Epidermal melanocyte (primary cell): ENCODE results near the gene SYT1.

Source experiments
- DNase-seq: peaks from one replicate; pipeline ENCODE4 v3.0.0; 2011; ENCODE audit warnings: low spot score; ENCODE audit not compliant: insufficient read length

SYT1 gene

GRCh38 chr12:79434561-79434960, 570.0 kb downstream of the SYT1 start:
- DNase-seq: no peak

GRCh38 chr12:79435742-79436141, 571.2 kb downstream of the SYT1 start:
- no peak for DNase-seq

- no peak for DNase-seq
Measured at GRCh38 chr12:79438480-79439174, 574.1 kb downstream of the SYT1 start.

DNA sequence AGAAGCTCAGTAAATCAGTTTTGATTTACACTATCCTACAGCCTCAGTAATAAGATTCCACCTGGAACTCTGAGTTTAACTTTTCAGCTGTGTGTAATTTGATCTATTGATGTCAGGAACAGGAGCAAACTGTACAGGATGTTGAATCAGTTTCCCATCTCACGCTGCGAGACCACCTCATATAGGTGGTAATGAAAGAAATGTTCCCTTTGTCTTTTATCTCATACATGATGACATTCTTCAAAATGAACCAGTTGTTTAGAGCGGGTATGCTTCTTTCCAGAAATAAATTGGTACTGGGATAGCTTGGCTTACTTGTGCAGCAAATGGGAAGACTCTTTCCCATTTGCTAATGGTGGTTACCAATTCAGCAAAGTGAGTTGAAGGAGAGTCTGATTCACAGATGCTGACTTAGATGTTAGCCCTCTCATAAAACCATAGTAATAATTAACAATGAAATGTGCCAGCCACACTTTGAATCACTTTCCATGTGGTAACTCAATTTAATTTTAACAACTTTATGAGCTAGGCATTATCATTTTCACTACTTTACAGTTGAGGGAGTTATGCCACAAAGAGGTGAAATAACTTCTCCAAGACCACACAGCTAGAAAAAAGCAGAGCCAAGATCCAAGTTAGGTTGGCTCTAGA, 574.7 kb downstream of the SYT1 start:
- DNase-seq: no peak

DNA sequence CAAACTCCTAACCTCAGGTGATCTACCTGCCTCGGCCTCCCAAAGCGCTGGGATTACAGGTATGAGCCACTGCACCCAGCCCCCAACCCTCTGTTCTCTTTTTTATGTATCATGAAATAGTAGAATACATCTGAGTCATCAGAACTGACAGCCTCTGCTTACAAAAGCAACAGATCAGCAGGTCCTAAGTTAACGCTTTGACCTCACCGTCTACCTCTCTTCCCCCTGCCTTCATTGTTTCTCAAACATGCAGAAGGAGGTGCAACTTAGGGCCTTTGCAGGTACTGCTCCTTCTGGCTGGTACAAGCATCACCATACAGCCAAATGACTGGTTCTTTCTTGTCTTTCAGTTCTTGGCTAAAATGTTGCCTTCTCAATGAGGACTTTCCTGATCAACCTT, 577.0 kb downstream of the SYT1 start:
- DNase-seq: no peak

DNA sequence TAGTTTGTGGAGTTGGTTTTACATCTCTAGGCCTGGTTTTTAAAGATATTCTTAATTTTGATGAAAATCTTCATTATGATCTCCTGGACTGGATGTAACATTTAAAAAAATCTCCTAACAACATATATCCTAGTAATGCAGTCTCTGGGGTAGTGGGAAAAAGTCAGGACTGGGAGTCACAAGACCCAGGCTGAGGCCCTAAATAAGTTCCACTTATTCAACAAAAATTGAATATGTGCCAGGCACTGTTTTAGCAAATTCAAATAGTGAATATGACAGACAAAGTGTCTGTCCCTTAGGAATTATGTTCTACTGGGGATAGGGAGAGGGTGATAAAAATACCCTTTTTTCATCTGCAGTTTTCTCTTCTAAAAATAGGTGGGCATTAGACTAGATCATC, 577.8 kb downstream of the SYT1 start:
- no peak for DNase-seq

- DNase-seq: no peak
Measured at GRCh38 chr12:79444089-79444488, 579.5 kb downstream of the SYT1 start.

DNA sequence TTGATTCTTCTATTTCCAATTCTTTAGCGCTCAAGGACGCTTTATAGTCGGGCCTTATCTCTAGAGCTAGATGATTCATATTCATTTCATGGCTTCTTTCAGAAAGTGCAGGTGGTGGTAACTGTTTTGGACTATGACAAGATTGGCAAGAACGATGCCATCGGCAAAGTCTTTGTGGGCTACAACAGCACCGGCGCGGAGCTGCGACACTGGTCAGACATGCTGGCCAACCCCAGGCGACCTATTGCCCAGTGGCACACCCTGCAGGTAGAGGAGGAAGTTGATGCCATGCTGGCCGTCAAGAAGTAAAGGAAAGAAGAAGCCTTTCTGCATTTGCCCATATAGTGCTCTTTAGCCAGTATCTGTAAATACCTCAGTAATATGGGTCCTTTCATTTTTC, 584.2 kb downstream of the SYT1 start:
- no peak for DNase-seq

DNA sequence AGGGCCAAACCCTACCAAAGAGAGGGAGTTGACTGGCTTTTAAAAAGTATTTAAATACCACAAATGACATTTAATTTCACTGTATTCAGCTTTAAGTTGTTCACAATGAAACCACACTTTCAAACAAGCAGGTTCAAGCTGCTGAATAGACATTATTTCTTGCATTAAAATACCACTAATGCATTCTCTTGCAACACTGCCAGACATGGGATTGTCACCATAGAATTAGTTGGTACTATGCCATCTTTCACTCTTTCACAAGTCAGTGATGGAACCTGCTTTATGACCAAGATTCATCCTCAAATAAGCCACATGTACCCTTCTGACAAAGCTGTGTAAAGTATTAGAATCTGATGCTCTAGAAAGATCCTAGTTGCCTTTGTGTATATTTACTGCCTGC, 586.8 kb downstream of the SYT1 start:
- no peak for DNase-seq

DNA sequence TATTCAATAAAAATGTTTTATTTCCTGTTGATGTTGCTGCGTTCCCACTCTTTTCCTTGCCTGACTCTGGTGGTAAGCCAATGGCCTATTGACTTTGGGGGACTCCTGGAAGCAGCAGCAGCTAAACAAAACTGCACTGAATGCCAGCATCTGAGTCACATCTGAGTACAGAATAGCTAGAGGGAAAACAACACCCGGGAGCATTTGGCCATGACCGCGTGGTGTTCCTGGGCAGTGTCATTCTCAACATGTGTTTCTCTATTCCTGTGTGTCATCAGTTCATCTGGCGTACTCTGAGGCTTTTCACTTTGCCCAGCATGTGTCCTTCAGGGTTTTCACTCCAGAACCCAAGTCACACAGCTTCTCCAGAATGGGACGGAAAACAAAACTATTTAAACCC, 587.4 kb downstream of the SYT1 start:
- peak; percentile 30 for DNase-seq

GRCh38 chr12:79452906-79453305, 588.3 kb downstream of the SYT1 start:
- no peak for DNase-seq

- DNase-seq: no peak
Measured at GRCh38 chr12:79453820-79454219, 589.2 kb downstream of the SYT1 start.

GRCh38 chr12:79454338-79454843, 589.8 kb downstream of the SYT1 start:
- DNase-seq: no peak

GRCh38 chr12:79455286-79455685, 590.7 kb downstream of the SYT1 start:
- DNase-seq: no peak

- no peak for DNase-seq
Measured at GRCh38 chr12:79482323-79482722, 617.7 kb downstream of the SYT1 start.

DNA sequence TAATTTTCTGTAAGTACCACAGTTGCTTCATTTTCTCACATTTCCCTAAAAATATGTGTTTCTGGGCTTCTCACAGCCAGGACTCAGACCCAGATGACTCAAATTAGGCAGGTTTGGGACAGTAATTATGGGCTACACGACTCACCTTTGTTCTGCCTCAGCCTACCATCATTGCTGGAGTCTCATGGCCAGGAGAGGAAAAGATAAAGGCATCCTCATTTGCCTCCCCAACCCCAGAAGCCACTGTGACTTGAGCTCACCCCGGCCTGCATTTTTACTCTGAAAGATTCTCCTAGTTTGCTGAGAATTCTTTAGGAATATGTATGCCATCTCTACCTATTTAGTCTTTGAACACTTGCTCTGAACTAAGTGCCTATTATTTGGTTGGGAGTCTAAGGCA, 618.3 kb downstream of the SYT1 start:
- no peak for DNase-seq

DNA sequence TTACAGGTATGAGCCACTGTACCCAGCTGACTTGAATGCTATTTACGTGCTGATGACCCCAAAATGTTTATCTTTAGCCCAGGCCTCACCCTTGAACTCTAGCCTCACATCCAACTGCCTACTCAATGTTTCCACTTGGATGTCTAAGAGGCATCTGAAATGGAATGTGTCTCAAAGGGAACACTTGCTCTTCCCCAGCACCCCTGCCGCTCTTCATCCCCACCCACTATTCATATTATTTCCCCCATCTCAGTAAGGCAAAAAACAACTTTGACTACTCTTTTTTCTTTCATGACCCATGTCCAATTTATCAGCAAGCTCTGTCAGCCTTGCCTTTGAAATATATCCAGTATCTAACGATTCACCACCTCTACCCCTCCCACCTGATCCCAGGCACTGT, 621.6 kb downstream of the SYT1 start:
- no peak for DNase-seq

- no peak for DNase-seq
Measured at GRCh38 chr12:79487386-79488110, 623.0 kb downstream of the SYT1 start.
